Kidney tubule cell (primary cell): ENCODE results near the gene SH2D5.

ENCODE experiments used
- DNase-seq: peaks from one replicate; pipeline ENCODE4 v3.0.0-alpha.2; 2018; ENCODE audit warnings: low spot score

The SH2D5 gene

DNA sequence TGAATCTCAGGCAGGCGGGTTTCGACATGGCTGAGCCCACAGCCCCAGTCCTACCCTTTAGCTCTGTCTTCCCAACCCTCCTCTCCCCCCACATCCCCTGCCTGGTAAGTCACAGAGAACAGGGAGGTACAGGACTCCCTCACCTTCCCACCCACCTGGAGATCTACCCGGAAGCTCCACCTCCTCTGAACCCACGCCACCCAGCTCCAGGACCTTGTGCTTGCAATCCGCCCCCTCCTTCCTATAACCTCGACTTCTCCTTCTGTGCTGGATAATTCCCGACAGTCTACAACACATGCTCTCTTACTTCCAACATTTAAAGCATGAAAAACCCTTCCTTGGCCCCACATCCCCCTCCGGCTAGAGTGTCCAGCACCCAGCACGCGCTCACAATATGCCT is 37.0 kb downstream of the SH2D5 start:
- DNase-seq: no peak

DNA sequence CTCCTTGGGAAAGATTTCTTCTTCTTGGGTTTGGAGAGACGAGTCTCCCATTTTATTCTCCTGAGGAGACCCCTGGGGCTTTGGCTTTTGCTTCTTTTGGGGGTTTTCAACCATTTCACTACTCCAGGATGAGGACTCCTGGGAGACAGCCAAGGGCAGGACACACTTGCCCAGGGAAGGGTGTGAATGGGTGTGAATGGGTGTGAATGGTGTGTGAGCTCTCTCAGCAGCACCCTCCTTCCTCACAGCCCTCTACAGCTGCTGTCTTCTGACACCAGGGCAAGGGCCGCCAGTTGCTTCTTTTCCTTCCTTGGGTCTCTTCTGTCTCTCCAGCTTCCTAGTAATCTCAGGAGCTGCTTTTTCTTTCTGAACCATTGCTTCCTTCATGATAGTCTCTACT is 38.9 kb downstream of the SH2D5 start:
- no peak for DNase-seq

- DNase-seq: no peak
Measured at GRCh38 chr1:20691872-20692271, 40.6 kb downstream of the SH2D5 start.

DNA sequence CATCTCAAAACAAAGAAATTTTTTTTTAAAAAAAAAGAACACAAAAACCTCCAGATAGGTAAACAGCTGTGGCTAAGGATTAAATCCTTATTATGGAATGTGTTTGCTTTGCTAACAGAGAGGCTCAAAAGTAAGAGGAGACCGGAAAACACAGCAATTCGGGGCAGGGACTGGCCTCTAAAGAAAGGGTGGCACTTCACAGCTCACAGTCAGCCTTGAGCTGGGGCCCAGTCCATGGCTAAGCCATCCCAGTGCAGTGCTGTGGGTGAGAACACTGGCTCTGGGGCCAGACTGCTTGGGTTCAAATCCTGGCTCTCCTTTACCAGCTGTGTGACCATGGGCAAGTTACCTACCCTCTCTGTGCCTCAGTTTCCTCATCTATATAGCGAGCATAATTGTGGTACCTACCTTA is 42.9 kb downstream of the SH2D5 start:
- no peak for DNase-seq

- no peak for DNase-seq
Measured at GRCh38 chr1:20686883-20687725, 45.4 kb downstream of the SH2D5 start.

- DNase-seq: no peak
Measured at GRCh38 chr1:20685741-20686140, 46.8 kb downstream of the SH2D5 start.

DNA sequence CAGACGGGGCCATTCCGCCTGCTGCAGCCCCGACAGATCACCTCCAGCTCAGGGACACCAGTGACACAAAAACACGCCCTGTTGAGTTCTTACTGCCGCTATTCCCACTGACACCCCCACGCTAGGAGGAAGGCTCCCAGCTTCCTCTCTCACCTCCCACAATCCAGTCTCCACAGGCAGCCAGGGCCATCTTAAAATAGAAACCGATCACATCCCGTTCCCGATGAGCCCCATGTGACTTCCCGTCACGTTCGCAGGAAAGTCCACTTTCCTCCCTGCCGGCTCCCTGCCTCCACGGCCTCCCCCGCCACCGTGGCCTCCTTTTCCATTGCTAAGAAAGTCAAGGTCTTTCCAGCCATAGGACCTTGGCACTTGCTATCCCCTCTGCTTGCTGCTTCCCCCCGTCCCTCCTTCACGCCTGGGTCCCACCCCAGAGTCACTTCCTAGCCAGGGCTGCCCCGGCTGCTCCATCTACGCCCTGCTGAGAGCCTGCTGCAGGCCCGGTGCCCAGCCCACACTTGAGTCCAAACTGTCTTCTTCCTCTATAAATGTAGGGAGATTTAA is 47.3 kb downstream of the SH2D5 start:
- DNase-seq: no peak

DNA sequence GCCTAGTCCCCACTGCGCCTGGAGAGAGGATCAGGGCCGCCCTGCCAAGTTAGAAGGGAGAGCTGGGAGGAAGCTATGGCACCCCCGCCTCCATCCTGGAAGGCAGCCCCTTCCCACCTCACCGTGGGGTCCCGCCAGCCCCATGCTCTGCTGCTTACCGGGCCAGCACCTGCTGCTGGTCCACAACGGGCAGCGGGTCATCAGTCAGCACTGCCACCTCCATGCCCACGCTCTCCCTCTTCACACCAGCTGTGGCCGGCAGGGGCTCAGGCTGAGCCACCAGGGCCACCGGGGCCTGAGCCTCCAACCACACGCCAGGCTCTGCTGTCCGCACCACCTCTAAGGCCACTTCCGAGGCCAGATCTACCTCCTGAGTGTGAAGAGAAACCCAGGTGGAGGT is 47.9 kb downstream of the SH2D5 start:
- no peak for DNase-seq

DNA sequence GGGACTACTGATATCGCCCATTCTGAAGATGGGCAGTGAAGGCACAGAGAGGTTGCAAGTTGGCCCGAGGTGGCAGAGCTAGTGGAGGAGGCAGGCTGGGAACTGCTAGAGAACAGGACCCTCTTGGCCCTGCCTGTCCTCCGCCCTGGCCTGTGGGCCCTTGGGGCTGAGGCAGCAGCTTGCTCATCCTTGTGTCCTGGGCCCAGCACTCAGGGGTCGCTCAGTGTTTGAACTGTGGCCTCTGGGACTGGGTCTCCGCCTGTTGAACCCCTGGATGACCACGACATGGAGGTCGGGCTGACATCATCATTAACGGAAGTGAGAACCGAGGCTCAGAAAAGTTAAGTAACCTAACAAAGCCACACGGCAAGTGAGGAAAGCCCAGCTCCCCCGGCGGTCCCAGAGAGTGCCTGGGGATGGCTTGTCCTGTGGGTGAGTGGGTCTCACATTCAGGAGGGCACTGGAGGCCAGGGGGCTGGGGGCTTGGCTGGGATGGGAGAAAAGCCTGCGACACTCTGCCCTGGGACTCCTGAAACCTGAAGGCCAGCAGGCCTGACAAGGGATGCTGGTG is 48.4 kb downstream of the SH2D5 start:
- DNase-seq: no peak

- DNase-seq: no peak
Measured at GRCh38 chr1:20683614-20684013, 48.9 kb downstream of the SH2D5 start.

- DNase-seq: no peak
Measured at GRCh38 chr1:20682571-20683236, 49.8 kb downstream of the SH2D5 start.

DNA sequence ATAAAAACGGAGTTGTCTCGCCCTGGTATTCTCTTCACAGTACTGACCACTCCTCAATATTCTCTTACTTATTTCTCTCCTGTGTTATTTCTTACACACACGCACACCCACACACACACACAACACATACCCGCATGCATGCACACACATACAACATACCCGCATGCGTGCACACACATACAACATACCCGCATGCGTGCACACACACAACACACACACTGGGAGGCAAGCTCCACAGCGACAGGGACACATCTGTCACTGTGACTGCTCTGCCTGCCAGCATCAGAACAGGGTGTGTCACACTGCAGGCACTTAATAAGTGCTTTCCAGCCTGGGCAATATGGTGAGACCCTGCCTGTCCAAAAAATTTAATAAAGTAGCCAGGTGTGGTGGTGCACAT is 50.5 kb downstream of the SH2D5 start:
- DNase-seq: no peak

DNA sequence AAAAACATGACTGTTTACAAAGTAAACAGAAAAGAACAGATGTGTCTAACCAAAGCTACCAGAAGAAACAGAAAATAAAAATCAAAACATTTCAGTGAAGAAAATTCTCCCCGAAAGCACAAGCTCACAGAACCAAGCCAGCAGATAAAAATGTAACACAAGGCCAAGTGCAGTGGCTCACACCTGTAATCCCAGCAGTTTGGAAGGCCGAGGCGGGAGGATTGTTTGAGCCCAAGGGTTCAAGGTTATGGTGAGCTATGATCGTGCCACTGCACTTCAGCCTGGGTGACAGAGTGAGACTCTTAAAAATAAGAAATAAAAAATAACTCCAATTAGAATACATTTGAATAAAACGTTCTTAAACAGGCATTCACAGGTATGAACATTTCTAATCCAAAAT is 52.2 kb downstream of the SH2D5 start:
- no peak for DNase-seq

DNA sequence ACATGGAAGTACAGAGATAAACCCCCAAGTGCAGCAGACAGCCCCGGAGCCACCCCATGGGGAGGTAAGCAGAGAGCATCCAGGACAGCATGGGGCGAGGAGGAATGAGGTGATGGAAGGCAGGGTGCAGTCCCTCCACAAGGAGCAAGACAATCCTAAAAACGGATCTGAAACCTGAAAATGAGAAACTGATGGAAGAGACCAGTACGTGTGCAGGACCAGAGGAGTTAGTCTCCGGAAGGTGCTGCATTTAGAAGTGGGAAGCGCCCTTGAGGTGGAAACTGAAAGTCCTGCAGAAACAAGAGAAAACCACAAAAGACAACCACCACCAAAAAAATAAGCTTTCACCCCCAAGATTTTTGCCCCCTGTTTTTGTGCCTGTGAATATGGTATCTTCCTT is 53.9 kb downstream of the SH2D5 start:
- DNase-seq: no peak

GRCh38 chr1:20673626-20674025 is 58.9 kb downstream of the SH2D5 start:
- peak; percentile 24 for DNase-seq

DNA sequence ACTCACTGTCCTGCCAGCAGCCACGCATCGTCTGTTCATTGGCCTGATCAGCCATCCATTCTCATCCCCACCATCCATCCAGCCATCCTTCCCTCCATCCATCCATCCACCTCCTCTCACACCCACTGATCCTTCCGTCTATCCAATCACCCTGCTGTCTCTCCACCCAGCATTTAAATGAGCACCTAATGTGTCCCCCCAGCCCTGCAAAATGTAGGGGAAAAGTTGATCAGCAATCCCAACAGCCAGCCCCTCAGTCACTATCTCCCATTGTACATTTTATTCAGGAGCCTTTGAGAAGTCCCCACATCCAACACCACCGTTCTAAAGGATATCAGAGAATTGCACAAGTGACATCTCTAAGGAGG is 60.3 kb downstream of the SH2D5 start:
- DNase-seq: no peak

- no peak for DNase-seq
Measured at GRCh38 chr1:20670936-20671335, 61.6 kb downstream of the SH2D5 start.
